ENCODE measurements around the gene POU6F2. TPM values are rescaled to one million over a fixed set of nuclear protein-coding genes. Genes with fewer than 3 reads are reported as not detected.

POU6F2 gene
- total and polyA plus RNA-seq, 2 donors from 2014 or later: 0.47 TPM; not detected in 1

- DNase-seq (no peak), FAIRE-seq (no peak)
- Histone ChIP-seq H3K36me3 (ENCODE audit: control insufficient read depth in 2 of 3, insufficient read depth in 3 of 3, low read length in 3 of 3) (no peaks in the 10 kb centered on the region), H3K9ac (ENCODE audit: low read length in 3 of 3) (no peak overlapping the region), H3K27ac (ENCODE audit: low read depth in 2 of 2, low read length in 2 of 2) (no peak overlapping the region), H3K4me1 (ENCODE audit: control insufficient read depth in 2 of 3, insufficient read depth in 2 of 3, low read depth in 1 of 3, low read length in 3 of 3) (no peaks in the 10 kb centered on the region), H3K4me3 (ENCODE audit: low read length in 3 of 3) (no peak overlapping the region), H3K9me3 (ENCODE audit: control insufficient read depth in 2 of 3, insufficient read depth in 1 of 3, low read length in 3 of 3) (no peaks in the 10 kb centered on the region), H3K27me3 (ENCODE audit: control insufficient read depth, insufficient read depth, low read length) (no peaks in the 10 kb centered on the region)
- intact Hi-C loops (cut with DNase I): no loop called here
- no peak for TF ChIP-seq CTCF (IDR thresholded peaks at IDR 0.05; ENCODE audit: borderline replicate concordance, extremely low read depth, insufficient read depth)
Observed at GRCh38 chr7:39433550-39433949, 455.8 kb downstream of the POU6F2 start.

DNA sequence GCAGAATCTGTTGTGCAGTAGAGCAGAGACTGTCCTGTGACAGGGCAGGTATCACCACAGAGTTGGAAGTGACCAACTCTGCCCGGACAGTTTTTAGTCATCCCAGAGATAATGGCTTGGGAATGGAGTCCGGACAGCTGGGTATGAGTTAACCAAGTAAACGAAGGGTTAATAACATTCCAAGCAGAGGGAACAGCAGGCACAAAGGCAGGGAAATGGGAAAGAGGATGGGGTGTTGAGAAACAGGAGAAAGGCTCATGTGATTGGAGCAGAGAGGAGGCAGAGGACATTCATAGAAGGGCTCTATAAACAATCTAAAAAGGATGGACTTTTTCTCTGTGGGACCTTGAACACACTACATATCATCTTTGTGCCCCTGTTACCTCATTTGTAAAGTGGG is 456.3 kb downstream of the POU6F2 start:
- H3K4me3 ChIP-seq (ENCODE audit: low read length in 3 of 3): no peak overlapping the region
- TF ChIP-seq CTCF (IDR thresholded peaks at IDR 0.05; ENCODE audit: borderline replicate concordance, extremely low read depth, insufficient read depth): no peak
- no peaks in the 10 kb centered on the region for H3K4me1 ChIP-seq (ENCODE audit: control insufficient read depth in 2 of 3, insufficient read depth in 2 of 3, low read depth in 1 of 3, low read length in 3 of 3)
- DNase-seq (no peak), FAIRE-seq (no peak)
- H3K36me3 ChIP-seq (ENCODE audit: control insufficient read depth in 2 of 3, insufficient read depth in 3 of 3, low read length in 3 of 3): no peaks in the 10 kb centered on the region
- H3K9me3 ChIP-seq (ENCODE audit: control insufficient read depth in 2 of 3, insufficient read depth in 1 of 3, low read length in 3 of 3): no peaks in the 10 kb centered on the region
- no peaks in the 10 kb centered on the region for H3K27me3 ChIP-seq (ENCODE audit: control insufficient read depth, insufficient read depth, low read length)
- no peak overlapping the region for H3K27ac ChIP-seq (ENCODE audit: low read depth in 2 of 2, low read length in 2 of 2)
- intact Hi-C loops (cut with DNase I): no loop called here
- no peak overlapping the region for H3K9ac ChIP-seq (ENCODE audit: low read length in 3 of 3)

GRCh38 chr7:39446546-39446945 is 468.8 kb downstream of the POU6F2 start:
- DNase-seq (peak in 1 of 5 donors; percentile 32), FAIRE-seq (no peak)
- no peak overlapping the region for H3K4me3 ChIP-seq (ENCODE audit: low read length in 3 of 3)
- no peaks in the 10 kb centered on the region for H3K4me1 ChIP-seq (ENCODE audit: control insufficient read depth in 2 of 3, insufficient read depth in 2 of 3, low read depth in 1 of 3, low read length in 3 of 3)
- H3K27me3 ChIP-seq (ENCODE audit: control insufficient read depth, insufficient read depth, low read length): no peaks in the 10 kb centered on the region
- TF ChIP-seq CTCF (IDR thresholded peaks at IDR 0.05; ENCODE audit: borderline replicate concordance, extremely low read depth, insufficient read depth): no peak
- no peak overlapping the region for H3K27ac ChIP-seq (ENCODE audit: low read depth in 2 of 2, low read length in 2 of 2)
- intact Hi-C loops (cut with DNase I): no loop called here
- H3K9ac ChIP-seq (ENCODE audit: low read length in 3 of 3): no peak overlapping the region
- H3K36me3 ChIP-seq (ENCODE audit: control insufficient read depth in 2 of 3, insufficient read depth in 3 of 3, low read length in 3 of 3): no peaks in the 10 kb centered on the region
- peaks cover 0 to 4% (median 0%) of the 10 kb centered on the region in 3 donors for H3K9me3 ChIP-seq (ENCODE audit: control insufficient read depth in 2 of 3, insufficient read depth in 1 of 3, low read length in 3 of 3)

DNA sequence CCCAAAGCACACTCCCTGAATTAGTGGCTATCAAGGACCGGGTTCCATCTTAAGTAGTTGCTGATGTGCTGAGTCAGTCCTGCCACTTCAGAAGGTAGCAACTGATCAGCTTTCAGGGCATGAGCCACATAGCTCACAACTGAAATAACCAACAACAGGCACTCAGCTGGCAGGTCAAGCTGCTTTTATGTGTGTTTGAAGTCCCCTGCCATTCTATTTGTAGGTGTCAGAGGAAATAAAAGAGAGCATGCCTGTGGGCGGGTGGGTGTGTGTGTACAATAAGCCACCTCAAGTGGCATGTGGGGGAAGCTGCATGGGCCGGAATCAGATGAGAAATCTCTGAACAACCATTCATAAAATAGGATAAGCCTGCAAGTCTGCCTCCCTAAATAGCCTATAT is 474.2 kb downstream of the POU6F2 start:
- H3K4me1 ChIP-seq (ENCODE audit: control insufficient read depth in 2 of 3, insufficient read depth in 2 of 3, low read depth in 1 of 3, low read length in 3 of 3): no peaks in the 10 kb centered on the region
- H3K4me3 ChIP-seq (ENCODE audit: low read length in 3 of 3): no peak overlapping the region
- DNase-seq (no peak), FAIRE-seq (no peak)
- intact Hi-C loops (cut with DNase I): no loop called here
- peaks cover 0 to 4% (median 0%) of the 10 kb centered on the region in 3 donors for H3K9me3 ChIP-seq (ENCODE audit: control insufficient read depth in 2 of 3, insufficient read depth in 1 of 3, low read length in 3 of 3)
- H3K27ac ChIP-seq (ENCODE audit: low read depth in 2 of 2, low read length in 2 of 2): no peak overlapping the region
- H3K27me3 ChIP-seq (ENCODE audit: control insufficient read depth, insufficient read depth, low read length): no peaks in the 10 kb centered on the region
- H3K9ac ChIP-seq (ENCODE audit: low read length in 3 of 3): no peak overlapping the region
- no peaks in the 10 kb centered on the region for H3K36me3 ChIP-seq (ENCODE audit: control insufficient read depth in 2 of 3, insufficient read depth in 3 of 3, low read length in 3 of 3)
- TF ChIP-seq CTCF (IDR thresholded peaks at IDR 0.05; ENCODE audit: borderline replicate concordance, extremely low read depth, insufficient read depth): no peak

Data from kidney (tissue), 14 donors.